ENCODE measurements around the gene SLC11A2.

DNA sequence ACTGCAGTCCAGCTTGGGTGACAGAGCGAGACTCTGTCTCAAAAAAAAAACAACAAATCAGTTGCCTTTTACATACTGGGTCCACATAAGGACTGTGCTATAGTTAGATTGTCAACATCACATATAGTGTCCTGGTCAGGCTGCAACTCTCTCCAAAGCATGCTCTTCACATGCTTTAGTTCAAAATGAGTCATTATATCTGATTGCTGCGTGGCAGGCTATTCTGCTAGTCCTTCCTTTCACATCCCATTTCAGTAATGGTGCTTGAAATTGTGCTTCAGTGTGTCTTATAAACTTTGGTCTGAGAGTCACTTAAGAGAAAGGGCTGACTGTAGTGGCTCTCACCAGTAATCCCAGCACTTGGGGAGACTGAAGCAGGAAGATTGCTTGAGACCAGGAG, 28.9 kb upstream of the SLC11A2 start:
- TF ChIP-seq, protein P1, sequence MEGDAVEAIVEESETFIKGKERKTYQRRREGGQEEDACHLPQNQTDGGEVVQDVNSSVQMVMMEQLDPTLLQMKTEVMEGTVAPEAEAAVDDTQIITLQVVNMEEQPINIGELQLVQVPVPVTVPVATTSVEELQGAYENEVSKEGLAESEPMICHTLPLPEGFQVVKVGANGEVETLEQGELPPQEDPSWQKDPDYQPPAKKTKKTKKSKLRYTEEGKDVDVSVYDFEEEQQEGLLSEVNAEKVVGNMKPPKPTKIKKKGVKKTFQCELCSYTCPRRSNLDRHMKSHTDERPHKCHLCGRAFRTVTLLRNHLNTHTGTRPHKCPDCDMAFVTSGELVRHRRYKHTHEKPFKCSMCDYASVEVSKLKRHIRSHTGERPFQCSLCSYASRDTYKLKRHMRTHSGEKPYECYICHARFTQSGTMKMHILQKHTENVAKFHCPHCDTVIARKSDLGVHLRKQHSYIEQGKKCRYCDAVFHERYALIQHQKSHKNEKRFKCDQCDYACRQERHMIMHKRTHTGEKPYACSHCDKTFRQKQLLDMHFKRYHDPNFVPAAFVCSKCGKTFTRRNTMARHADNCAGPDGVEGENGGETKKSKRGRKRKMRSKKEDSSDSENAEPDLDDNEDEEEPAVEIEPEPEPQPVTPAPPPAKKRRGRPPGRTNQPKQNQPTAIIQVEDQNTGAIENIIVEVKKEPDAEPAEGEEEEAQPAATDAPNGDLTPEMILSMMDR (IDR thresholded peaks at IDR 0.05; ENCODE audit: insufficient read depth, low read depth, low read length): no peak
- TF ChIP-seq EZH2 (IDR thresholded peaks at IDR 0.05; ENCODE audit: insufficient read depth, low read length): no peak

Data from astrocyte (in vitro differentiated cells and primary cell).